AG09309 (cell line): ENCODE data around the gene CCM2L.
"Not testable (repeated sequence)": the region's sequence is repeated elsewhere in the genome, so short reads cannot be mapped to it uniquely, and the experiment has no call there.

ENCODE experiments used
- DNase-seq: peaks from one replicate; pipeline ENCODE4 v3.0.0-alpha.2; 2010; ENCODE audit warnings: low read depth
- H3K4me3 ChIP-seq: 2 replicates; pipeline ENCODE4 v1.5.1; 2011; ENCODE audit warnings: mild to moderate bottlenecking, low read depth, low read length, moderate library complexity; ENCODE audit not compliant: control insufficient read depth
- CTCF ChIP-seq: IDR thresholded peaks from 2 replicates; pipeline ENCODE4 v1.5.1; 2011; ENCODE audit warnings: mild to moderate bottlenecking, low read depth, low read length, inconsistent platforms; ENCODE audit not compliant: insufficient read depth, control insufficient read depth; ENCODE audit errors: missing control alignments

The CCM2L gene

GRCh38 chr20:32033316-32033715 is 23.1 kb downstream of the CCM2L start:
- no peak for DNase-seq
- H3K4me3 ChIP-seq: no peak overlapping the region
- TF ChIP-seq CTCF: no peak

- DNase-seq, H3K4me3 ChIP-seq: not testable (repeated sequence)
These were observed 23.5 kb downstream of the CCM2L start for GRCh38 chr20:32033721-32034120.

GRCh38 chr20:32034581-32035425 is 24.6 kb downstream of the CCM2L start:
- peak; percentile 50 for TF ChIP-seq CTCF
- H3K4me3 ChIP-seq: no peak overlapping the region
- no peak for DNase-seq

- no peak for DNase-seq
- TF ChIP-seq CTCF: no peak
- H3K4me3 ChIP-seq: no peak overlapping the region
These were observed 25.2 kb downstream of the CCM2L start for GRCh38 chr20:32035426-32035779.

GRCh38 chr20:32036252-32036651 is 26.0 kb downstream of the CCM2L start:
- no peak for TF ChIP-seq CTCF
- H3K4me3 ChIP-seq: no peak overlapping the region
- DNase-seq: no peak

- peak; percentile 39 for DNase-seq
- no peak overlapping the region for H3K4me3 ChIP-seq
- TF ChIP-seq CTCF: no peak
These were observed 26.7 kb downstream of the CCM2L start for GRCh38 chr20:32036716-32037485.

- no peak for TF ChIP-seq CTCF
- DNase-seq: peak; percentile 21
- H3K4me3 ChIP-seq: no peak overlapping the region
These were observed 27.7 kb downstream of the CCM2L start for GRCh38 chr20:32037929-32038328.
